ENCODE data around the gene ATRN.
"Not testable (repeated sequence)": the region's sequence is repeated elsewhere in the genome, so short reads cannot be mapped to it uniquely, and the experiment has no call there.

The ATRN gene

DNA sequence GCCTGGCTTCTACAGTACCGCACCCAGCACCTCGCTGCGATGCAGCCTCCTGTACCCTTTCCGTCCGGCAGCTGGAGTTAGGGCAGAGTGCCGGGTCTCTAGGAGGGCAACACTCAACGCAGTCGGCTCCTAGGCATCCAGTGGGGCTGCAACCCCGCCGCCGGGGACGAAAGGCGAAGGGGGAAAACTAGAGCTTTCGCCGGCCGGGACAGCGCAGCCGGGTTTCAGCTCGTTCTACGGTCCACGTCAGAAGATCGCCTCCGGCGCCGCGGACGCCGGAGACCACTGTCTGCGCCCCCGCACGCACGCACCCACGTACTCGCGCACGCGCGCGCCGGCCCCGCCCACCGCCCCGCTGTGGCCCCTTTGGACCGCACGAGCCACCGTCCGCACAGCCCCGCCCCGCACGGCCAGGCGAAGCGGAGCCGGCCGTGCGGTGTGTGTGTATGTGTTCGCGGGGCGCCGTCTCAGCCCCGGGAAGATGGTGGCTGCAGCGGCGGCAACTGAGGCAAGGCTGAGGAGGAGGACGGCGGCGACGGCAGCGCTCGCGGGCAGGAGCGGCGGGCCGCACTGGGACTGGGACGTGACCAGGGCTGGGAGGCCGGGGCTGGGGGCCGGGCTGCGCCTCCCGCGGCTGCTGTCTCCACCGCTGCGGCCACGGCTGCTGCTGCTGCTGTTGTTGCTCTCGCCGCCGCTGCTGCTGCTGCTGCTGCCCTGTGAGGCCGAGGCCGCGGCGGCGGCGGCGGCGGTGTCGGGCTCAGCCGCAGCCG lies at the start of gene ATRN:
Gene ATRN (plus strand): TSS at position 392 of the 770 bp plus-strand sequence. CDS start 90 bp downstream, at position 482.
- DNase-seq = peak; percentile 87 to 88

GRCh38 chr20:3421985-3422384 lies 48.8 kb upstream of the ATRN start:
- no peak for DNase-seq

DNA sequence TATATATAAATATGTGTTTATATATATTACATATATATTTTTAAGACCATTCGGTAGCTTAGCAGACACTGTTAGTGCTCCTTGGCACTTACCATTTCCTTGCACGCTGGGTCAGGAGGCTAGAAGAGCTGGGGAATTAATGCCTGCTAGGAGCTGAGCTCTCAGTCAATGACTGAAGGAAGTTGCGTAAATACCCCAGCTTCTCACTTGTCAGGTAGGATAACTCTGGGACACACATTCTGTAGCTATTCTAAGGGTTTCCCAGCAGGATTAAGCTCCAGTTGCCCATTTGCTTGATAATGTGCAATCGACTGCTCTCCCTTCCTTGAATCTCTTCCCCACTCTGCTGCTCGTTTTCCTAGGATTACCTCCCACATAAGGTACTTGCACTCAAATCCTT lies 47.7 kb upstream of the ATRN start:
- DNase-seq = no peak

DNA sequence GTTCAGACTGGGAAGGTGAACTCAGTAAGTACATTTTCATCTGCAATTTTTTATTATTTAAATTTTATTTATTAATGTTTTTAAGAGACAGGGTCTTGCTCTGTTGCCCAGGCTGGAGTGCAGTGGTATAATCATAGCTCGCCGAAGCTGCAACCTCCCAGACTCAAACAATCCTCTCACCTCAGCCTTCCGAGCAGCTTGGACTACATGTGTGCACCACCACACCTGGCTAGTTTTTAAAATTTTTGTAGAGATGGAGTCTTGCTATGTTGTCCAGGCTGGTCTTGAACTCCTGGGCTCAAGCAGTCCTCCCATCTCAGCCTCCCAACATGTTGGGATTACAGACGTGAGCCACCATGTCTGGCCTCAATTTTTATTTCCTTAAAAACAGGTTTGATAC lies 44.1 kb upstream of the ATRN start:
- DNase-seq = not testable (repeated sequence)

DNA sequence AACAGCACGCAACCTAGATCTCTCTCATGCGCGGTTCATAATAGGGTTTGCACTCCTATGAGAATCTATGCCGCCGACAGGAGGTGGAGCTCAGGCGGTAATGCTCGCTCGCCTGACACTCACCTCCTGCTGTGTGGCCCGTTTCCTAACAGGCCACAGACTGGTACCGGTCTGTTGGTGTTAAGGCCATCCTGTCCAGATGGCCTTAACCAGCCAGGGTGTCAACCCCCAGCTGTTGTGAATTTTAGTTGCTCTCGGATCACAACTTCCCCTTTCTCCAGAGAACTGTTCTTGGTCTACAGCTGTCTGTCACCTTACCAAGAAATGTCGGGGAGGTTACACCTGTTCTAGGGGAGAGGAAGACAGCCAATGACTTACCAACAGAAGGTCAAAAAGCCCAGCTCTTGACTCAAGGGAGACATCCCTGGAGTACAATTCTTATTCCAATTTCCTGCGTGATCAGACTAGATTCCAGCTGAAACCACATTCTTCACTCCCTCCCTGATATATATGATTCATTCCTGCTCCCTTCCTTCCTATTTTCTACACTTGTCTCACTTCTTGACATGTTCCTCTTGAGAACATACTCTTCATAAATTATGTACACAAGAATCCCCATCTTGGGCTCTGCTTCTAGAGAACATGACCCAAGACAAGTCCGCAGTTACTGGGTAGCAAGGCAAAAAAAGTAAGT lies 40.3 kb upstream of the ATRN start:
- peak in 1 of 2 donors; percentile 33 for DNase-seq

DNA sequence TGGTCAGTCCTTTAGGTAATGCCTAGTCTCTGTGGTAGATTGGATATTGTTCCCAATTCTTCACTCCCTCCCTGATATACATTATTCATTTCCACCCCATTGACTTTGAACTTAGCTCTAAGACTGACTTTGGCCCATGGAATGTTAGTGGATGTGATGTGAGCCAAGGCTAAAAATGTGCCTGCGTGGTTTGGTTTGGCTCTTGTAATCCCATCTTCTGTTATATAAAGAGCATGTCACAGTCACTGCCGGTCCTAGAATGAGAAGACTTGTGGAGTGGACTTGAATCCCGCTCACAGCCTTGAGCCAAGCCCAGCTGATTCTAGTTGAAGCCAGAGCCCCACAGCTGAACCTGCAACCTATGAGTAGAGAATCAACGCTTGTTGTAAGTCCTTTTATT lies 39.7 kb upstream of the ATRN start:
- no peak for DNase-seq

- no peak for DNase-seq
Measured at GRCh38 chr20:3432844-3433243, 38.0 kb upstream of the ATRN start.

DNA sequence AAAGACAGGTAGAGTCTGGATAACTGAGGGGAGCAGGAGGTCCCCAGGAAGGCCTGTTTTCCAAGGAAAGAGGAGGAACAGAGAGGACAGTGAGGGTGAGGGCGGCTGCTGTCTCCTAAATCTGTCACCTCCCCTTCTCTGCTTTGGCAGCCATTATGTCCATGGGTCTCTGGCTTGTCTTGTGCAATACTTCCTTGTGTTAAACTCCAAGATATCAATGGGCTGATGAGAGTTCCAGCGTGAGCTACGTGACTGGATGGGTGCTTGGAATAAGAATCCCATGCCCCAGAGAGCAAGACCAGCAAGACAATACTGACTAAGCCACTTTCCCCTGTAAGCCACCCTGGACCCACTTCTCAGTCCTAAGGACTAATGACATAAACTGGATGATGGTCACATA lies 37.1 kb upstream of the ATRN start:
- DNase-seq = no peak

GRCh38 chr20:3434232-3434631 lies 36.6 kb upstream of the ATRN start:
- DNase-seq = no peak

DNA sequence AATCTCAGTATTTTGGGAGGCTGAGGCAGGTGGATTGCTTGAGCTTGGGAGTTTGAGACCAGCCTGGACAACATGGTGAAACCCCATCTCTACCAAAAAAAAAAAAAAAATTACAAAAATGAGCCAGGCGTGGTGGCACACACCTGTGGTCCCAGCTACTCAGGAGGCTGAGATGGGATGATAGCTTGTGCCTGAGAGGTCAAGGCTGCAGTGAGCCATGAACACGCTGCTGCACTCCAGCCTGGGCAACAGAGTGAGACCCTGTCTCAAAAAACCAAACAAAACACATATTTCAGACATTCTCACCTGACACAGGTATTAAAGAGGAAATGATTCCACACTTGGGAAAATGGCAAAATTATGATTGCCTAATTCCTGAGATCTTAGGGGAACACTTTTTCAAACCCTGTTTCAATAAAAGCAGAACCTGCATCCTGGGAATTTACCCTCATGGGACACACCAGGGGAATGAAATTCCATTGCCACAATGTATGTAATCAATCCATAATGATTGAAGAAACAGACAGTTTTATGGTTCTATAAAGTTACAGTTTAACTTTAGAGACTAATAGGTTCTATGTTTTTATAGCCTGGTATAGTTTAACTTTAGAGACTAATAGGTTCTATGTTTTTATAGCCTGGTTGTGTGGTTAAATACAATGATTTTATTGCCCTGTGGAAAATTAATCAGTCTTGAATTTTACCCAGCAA lies 33.8 kb upstream of the ATRN start:
- no peak for DNase-seq

DNA sequence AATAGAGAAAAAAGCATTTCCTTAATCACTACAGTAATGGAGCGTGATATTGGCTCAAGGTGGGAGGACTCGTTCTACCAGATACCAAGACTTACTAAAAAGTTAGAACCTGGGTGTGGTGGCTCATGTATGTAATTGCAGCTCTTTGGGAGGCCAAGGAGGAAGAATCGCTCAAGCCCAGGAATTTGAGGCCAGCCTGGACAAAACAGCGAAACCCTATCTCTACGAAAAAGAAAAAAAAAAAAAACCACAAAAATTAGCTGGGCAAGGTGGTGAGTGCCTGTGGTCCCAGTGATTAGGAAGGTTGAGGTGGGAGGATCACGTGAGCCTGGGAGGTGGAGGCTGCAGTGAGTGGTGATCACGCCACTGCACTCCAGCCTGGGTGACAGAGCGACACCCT lies 24.0 kb upstream of the ATRN start:
- DNase-seq = no peak

DNA sequence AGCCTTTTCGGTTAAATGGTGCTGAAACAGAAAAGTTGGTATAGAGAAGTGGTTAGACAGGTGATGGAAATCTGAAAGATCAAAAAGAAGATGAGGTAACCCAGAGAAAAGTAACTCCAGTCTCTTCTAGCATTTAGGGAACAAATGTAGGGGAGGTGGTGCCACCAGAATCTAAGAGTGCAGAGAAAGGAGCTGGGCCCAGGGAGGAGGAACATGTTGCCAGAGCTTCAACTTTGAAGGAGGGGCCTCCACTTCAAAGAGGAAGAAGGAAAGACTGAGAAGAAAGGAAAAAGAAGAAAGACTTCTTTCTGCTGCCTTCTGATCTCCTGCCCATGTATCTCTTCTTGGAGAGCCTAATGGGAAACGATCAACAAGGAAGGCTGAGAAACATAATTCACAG lies 23.5 kb upstream of the ATRN start:
- no peak for DNase-seq

- DNase-seq = no peak
Measured at GRCh38 chr20:3449319-3449718, 21.5 kb upstream of the ATRN start.

DNA sequence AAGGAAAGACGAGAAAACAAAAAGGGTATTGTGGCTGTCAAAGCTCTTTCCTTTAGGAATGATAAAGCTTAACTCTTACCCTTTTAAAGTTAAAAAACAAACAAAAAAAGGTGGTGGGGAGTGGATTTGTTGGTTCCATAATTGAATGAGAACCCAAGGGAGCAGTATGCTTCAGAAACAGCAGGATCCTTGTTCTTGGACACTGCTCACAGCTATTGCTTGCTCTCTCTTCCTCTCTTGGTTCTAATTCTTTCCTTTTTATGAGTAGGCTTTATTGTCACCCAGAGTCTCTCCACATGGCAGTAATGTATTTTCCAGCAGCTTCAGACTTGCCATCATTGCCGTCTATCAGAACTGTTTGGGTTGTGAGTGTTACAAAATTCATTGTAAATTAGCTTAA lies 18.7 kb upstream of the ATRN start:
- no peak for DNase-seq

DNA sequence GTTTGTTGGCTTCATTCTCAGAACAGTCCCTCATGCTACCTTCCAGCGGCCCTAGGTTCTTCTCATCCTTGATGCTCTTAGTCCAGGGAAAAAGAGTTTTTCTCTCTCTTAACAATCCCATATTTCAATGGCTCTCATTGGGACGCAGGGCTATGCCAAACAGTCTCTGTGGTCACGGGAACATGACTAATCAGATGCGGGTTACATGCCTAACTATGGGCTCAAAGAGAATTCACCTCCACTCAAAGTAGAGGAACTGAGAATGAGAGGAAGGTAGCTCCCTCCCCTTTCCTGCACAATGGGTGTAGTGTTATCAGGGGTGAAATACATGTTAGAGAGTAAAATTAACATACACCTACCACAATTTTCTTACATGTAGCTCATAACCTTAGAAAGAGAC lies 18.1 kb upstream of the ATRN start:
- no peak for DNase-seq

DNA sequence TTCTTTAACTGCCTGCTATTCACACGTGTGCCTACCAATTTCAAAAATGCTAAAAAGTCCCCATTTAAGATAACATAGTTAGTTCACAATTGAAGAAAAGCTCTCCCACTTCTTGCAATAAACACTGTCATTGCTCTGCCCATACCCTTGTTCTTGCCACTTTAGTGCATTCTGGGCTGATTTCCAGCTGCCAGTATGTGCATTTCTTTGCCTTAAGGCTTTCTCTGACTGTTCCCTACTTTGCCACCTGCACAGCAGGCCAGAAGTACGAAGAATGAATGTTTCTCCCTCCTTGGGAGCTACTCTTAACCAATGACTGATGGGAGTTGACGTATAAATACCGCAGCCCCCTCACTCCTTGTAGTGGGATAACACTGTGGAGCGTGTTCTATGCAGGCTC lies 16.0 kb upstream of the ATRN start:
- DNase-seq = no peak

DNA sequence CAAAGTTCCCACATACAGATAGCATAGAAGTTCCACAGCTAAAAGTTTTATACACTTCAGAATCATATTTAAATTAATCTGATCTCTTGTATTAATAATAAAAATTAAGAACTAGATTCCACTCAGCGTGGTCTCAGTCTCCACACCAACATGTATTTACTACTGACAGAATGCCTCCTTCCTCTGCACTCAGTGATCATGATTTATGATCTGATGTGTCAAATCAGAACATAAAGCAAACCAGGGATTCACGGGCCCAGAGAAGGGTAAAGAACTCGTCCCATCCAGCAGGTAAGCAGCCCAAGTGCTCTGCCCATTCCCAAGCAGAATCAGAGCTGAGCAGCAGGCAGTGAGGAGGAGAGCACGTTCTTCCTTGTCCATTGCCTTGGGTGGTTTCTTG lies 14.2 kb upstream of the ATRN start:
- DNase-seq = no peak

- no peak for DNase-seq
Measured at GRCh38 chr20:3459881-3460307, 10.9 kb upstream of the ATRN start.

GRCh38 chr20:3461211-3461771 lies 9.5 kb upstream of the ATRN start:
- DNase-seq = no peak

- no peak for DNase-seq
Measured at GRCh38 chr20:3461911-3462677, 8.7 kb upstream of the ATRN start.

DNA sequence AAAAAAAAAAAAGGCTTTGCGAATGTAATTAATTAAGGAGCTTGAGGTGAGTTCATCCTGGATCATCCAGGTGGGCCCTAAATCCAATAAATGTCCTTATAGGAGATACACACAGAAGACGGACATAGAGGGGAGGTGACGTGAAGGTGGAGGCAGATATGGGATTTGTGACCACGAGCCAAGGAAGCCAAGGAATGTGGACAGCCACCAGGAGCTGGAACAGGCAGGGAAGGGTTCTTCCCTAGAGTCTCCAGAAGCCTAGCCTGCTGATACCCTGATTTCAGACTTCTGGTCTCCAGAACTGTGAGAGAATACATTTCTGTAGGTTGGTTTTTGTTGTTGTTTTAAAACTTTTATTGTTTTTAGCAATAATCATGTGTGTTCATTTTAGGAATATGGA lies 6.7 kb upstream of the ATRN start:
- DNase-seq = no peak

DNA sequence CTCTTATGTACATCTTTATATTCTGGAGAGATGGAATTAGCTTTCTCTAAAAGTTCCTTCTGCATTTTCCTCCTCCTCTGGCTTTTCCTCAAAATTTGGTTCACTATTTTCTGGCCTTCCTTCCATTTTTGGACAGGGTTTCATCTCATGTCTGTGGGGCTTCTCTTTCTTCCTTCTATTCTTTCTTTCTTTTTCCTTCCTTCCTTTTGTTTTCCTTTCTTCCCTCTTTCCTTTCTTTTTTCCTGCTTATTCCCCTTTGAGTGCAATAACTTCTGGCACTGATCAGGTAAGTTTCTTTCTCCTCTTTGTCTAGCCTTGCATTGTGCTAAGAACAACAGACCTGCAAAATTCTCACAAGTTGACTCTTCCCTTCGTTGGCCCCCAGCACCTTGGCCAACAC lies 5.5 kb upstream of the ATRN start:
- no peak for DNase-seq

DNA sequence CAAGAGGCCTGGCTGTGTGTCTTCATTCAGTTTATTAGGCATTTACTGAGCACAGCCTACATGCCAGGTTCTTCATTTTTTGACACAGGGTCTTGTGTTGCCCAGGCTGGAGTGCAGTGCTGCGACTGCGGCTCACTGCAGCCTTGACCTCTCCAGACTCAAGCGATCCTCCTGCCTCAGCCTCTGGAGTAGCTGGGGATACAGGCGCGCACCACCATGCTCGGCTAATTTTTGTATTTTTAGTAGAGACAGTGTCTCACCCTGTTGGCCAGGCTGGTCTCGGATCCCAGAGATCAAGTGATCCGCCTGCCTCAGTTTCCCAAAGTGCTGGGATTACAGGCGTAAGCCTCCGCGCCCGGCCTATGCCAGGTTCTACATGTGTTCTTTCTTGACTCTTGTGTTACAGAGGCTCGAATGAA lies 601 bp upstream of the ATRN start:
- DNase-seq = no peak
